HG02763 (cell line): ENCODE measurements around the gene NYNRIN.

Experiments
- ATAC-seq: cut with Tn5 transposase; IDR thresholded peaks from one replicate; pipeline ENCODE4 v1.9.1; 2021; ENCODE audit warnings: mild to moderate bottlenecking, moderate library complexity; ENCODE audit not compliant: unreplicated experiment

The NYNRIN gene

DNA sequence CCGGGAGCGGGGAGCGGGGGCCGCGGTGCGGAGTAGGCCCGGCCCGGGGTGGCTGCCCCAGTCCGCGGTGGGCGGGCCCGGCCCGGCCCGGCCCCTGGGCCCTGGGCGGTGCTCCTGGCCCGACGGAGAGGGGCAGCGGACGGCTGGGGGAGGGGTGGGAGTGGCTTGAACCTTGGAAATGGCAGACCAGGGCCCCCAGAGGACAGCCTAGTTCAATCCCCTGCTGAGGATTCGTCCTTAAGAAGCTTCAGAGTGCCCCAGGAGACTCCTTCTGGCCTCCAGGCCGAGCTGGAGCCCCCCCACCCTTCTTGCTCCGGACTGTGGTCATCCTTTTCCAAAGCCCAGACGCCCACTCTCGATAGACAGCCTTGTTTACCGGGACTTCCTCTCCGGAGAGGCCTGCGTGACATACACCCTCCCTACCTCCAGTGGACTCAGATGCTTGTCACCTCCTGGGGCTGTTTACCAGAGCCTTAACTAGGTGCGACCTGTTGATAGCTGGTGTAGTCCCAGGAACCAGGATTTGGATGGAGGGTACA is 31.4 kb downstream of the NYNRIN start:
- ATAC-seq = peak; percentile 59

DNA sequence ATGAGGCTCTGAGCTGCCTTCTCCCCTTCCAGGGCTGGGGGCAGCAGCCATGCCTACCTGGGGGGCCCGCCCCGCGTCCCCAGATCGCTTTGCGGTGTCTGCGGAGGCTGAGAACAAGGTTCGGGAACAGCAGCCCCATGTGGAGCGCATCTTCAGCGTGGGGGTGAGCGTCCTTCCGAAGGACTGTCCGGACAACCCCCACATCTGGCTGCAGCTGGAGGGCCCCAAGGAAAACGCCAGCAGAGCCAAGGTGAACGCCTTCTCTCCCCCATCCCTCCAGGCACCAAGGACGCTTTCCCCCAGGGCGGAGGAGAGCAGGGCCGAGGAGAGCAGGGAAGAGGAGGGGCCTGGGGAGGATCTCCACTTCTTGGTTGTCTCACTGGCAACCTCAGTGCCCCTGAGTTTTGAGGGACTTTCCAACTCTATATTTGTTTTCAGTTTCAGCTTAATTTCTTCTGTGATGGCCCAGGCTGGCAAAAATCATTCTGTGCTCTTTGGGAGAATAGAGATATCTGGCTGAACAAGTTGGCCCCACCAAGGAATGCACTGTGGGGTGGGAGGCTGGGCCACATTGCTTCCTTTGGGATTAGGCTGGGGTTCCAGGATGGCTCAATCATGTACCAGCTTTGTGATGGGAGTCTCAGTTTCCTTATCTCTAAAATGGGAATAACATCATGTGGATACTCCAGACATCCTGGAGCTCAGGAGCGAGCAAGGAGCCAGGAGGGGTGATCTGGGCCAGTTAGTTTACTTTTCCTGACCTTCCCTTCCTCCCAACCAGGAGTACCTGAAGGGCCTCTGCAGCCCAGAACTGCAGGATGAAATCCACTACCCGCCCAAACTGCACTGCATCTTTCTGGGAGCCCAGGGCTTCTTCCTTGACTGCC is 32.1 kb downstream of the NYNRIN start:
- peak; percentile 39 for ATAC-seq

DNA sequence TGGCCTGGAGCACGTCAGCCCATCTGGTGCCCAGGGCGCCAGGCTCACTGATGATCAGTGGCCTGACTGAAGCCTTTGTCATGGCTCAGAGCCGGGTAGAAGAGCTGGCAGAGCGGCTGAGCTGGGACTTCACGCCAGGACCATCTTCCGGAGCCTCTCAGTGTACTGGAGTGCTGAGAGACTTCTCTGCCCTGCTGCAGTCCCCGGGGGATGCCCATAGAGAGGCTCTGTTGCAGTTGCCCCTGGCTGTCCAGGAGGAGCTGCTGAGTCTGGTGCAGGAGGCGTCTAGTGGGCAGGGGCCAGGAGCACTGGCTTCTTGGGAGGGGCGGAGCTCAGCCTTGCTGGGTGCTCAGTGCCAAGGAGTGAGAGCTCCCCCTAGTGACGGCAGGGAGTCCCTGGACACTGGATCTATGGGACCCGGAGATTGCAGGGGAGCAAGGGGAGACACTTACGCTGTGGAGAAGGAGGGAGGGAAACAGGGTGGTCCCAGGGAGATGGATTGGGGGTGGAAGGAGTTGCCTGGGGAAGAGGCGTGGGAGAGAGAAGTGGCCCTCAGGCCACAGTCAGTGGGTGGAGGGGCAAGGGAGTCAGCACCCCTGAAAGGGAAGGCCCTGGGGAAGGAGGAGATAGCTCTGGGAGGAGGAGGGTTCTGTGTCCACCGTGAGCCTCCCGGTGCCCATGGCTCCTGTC is 32.9 kb downstream of the NYNRIN start:
- peak; percentile 51 for ATAC-seq

DNA sequence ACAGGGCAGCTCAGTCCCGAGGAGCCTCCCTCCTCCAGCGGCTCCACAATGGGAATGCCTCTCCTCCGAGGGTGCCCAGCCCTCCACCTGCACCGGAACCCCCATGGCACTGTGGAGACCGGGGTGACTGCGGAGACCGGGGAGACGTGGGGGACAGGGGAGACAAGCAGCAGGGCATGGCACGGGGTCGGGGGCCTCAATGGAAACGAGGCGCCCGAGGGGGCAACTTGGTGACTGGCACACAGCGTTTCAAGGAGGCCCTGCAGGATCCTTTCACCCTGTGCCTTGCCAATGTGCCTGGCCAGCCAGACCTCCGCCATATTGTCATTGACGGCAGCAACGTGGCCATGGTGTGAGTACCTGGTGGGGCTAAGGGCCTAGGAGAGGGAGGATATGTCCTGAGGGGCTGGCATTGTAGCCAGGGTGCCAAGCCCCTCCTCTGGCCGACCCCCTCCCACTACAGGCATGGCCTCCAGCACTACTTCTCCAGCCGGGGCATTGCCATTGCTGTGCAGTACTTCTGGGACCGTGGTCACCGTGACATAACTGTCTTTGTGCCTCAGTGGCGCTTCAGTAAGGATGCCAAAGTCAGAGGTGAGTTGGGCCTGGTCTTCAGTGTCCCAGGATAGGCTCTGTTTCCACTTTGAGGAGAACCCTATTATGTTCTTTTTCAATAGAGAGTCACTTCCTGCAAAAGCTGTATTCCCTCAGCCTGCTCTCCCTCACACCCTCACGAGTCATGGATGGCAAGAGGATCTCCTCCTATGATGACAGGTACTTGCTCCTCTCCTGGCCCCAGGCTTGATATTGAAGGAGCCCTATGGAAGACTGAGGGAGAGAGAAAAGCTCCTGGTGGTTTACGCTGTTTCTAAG is 33.7 kb downstream of the NYNRIN start:
- no peak for ATAC-seq

DNA sequence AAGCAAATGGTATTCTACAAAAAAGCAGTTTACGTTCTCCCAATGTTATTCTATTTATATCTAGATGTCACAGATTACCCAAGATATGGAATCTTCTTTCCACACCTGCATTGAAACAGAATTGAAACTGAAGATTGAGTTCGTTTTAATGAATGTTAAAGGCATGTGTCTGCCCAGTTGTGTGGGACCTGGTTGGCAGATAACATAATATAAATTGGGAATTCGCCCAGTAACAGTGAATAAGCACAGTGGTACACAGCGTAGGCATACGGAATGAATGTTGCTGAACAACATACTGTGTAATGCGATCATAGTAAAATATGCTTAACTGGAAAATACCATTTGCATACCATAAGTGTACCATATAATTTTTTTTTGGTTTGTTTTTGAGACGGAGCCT is 35.2 kb downstream of the NYNRIN start:
- ATAC-seq = no peak

DNA sequence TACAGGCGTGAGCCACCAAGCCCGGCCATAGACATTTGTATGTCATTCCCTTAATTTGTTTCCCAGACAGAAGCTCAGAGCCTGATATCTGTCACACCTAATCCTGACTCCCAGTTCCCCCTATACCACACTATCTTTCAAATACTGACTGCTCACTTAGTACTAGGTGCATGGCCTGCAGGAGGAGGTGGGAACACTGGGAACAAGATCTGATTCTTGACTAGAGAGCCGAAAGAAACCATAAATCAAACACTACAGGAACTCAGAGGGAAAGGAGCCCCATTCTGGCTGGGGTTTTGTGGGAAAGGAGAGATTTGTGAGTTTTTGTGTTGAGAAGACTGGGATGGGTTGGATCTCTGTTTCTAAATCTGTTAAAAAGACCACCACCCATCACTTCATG is 35.9 kb downstream of the NYNRIN start:
- ATAC-seq = no peak

DNA sequence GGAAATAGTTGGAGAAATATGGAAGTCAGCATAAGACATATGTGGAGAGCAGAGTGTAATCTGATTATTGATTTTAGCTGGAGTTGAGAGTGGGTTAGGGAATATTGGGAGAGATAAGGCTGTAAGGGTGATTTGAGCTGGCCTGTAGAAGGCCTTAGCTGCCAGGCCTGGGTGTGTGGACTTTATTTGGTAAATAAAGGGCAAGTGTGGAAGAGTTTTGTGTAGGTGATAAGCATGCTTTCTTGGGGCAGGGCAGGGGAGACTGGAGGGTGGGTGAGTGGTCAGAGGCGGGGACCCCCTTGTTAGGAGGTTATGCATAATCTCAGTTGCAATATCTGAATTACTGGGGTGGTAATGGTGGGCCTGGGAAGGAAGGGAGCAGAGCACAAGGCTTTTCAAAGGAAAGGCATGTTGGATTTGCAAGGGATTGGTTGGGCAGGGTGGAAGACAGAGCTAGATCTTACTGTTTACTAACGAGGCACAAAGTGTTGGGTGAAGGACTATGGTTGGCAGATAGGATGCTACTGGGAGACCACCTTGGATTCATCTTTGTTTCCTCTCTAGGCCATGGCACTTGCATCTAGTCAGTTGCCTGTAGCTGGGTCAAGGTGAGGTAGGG is 36.5 kb downstream of the NYNRIN start:
- no peak for ATAC-seq

DNA sequence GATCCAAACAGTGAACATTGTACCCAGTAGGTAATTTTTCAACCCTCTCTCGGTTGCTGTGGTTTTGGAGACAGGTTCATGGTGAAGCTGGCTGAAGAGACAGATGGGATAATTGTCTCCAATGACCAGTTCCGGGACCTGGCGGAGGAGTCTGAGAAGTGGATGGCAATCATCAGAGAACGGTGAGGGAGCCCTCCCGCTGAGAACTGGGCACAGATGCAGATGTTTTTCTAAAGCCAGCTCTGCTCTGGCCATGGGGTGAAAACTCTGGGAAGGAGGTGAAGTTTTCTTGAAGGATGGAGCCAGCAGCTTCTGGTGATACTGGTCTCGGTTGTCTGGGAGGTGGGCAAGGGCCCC is 37.2 kb downstream of the NYNRIN start:
- no peak for ATAC-seq

DNA sequence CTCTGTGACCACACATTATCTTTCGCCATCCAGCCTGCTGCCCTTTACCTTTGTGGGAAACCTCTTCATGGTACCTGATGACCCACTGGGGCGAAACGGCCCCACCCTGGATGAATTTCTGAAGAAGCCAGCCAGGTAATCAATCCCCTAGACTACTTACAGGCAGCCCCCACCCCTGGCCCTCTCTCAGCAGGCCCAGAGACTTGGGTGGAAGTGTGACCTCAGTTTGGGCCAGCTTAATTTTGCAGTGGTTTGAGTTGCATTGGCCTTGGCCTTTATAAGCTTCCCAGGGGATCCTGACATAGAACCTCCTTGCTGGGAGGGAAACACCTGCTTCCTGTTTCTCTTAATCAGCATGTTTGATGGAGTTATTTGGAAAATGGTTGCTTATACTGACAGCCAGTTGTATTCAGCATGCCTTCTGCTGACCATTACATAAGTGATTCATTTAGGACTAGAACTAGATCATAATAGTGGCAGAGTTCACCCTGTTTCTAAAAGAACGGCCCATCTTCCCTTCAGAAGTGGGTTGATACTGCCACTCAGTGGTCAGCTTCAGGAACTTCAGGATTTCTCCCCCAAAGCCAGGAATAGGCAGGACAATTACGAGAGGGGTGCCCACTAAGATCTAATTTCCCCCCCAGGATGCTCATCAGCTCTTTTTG is 37.7 kb downstream of the NYNRIN start:
- ATAC-seq = no peak

DNA sequence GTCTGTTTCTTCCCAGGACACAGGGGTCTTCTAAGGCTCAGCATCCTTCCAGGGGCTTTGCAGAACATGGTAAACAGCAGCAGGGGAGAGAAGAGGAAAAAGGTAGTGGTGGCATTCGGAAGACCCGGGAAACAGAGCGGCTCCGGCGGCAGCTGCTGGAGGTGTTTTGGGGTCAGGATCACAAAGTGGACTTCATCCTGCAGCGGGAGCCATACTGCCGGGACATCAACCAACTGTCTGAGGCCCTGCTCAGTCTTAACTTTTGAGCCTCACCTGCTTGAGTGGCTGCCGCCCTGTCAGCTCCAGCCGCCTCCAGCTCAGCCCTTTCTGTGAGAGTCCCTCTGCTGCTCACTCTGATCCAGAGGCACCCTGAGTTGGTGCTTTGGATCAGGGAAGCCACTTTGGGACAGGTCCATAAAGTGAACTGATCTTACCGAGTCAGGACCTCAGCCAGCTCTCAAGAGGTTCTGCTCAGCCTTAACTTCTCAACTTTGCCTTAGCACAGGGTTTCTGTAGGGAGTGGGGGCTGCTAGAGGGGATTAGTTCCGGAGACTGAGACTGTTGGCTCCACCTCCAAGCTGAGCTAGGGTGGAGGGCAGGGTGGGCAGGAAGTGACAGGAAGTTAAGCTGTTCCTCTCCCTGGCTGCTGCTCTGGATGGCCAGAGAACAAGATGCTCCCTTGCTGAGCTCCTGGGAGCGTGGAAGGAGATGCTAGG is 38.4 kb downstream of the NYNRIN start:
- ATAC-seq = no peak

DNA sequence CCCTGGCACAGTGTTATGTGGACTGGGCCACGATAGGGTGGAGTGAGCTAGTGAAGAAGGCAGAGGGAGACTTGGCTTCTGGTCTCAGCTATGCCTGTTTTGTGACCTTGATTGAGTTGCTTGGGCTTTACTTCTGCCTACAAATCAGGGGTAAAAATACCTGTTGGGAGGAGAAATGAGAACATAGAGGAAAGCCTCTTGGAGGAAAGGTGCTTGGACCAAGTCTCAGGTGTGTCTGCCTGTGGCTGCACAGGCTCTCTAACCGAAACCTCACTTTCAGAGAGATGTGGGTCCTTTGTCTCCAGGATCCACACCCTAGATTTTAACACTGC is 38.9 kb downstream of the NYNRIN start:
- ATAC-seq = no peak

DNA sequence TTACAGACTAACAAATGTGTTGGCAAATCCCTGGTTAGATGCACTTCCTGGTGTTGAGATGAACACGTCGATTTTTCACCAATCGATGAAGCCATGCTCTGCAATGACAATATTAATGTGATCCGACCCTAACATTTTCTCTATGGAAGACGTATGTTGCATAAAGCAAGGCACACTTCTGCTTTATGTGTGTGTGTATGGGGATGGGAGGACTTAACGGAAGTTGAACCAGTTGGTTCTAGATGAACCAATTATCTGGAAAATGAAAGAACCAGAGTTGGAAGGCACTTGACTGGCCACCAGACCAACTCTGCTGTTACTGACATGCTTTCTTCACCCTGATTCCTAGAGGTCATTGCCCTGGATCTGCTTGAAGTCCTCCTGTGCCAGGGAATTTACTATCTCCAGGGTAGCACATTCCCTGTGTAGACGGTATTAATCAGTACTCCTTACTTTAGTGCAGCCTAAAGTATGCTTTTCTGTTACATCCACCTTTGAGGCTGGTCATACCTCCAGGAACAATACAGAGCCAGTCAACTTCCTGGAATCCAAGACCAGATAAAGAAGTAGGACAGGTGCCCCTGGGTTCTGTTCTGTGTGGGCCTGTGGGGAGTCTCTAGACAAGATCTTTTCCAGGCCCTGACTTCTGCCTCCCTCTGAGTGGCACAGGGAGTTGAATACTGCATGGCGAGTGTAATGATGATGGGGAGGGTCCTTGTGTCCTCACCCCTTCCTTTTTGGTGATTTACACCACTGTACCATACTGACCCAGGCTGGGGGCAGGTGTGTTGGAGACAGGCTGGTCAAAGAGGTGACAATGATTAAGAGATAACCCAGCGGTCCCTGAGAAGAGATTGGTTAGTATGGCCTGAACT is 39.7 kb downstream of the NYNRIN start:
- ATAC-seq = no peak

DNA sequence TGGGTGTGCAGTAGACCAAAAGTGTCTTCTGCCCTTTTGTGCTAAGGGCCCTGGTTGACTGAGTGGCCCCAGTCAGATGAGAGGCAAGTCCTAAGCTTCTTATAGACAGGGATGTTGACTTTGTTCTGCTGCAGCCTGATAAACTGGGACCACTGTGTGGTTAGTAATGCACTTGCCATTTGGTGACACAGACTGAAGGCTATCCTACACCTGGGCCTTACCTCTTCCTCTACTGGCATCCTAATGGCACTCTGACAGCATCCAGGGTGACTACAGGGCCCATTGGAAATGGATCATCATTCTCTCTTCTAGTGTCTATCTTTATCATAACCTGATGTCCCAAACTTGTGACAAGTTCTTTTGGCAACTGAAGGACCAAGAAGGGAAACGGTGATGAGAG is 40.5 kb downstream of the NYNRIN start:
- no peak for ATAC-seq

DNA sequence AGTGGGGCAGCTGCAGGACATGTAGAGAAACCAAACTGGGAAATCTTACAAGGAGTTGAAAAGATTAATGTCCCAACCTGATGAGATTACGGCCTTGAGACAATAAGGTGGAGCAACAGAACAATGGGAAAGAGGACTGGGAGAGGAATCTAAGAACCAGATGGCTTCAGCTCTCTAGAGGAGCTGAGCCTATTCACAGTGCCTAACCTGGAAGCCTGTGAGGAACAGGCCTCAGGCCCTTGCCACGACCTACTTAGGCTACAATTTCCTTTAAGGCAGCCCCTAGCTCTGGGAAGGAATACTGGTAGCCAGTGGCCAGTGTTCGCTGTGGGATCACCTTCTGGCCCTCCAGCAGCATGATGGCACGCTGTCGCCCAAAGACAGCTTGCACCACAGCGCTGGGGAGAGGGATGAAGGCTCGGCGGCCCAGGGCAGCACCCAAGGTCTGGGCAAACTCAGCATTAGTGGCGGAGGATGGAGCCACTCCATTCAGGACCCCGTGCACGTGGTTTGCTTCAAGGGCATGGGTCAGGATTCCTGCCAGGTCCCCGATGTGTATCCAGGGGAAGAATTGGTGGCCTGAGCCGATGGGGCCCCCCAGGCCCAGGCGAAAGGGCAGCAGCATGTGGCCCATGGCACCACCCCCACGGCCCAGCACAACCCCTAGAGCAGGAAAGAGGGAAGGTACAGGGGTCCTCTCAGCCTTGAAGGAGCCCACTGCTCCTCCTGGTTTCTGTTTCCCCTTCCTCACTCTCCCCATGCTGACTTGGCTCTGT is 41.2 kb downstream of the NYNRIN start:
- ATAC-seq = no peak

DNA sequence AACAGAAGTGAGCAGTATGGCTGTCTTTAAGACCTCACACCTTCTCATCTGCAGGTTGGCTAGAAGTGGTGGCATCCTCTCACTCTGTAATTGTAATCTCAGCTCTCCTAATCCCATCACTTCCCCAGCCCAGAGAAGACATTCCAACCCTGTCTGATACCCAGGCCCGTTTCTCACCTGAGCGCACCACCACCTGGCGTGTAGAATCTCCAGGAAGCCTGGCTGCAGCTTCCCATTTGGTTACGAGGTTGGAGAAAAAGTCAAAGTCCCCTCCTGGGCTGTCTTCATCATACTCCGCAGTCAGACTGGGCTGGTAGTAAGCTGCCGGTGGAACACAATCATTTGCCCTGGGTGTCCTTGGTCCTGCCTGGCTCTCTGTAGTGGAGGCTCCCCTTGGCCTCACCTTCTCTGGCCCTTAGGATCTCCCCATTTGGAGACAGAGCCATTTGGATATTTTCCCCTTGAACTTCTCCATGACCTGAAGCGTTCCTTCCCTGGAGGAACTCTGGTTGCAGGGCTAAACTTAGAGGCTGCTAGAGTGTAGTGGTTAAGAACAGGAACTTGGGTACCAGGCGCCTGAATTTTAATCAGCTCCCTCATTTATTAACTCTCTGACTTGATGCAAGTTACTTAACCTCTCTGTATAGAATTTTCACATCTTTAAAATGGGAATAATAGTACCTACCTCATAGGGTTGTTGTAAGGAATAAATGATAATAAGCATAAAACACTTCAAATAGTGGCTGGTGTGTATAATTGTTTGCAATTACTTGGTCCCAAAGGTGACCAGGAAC is 42.0 kb downstream of the NYNRIN start:
- no peak for ATAC-seq

DNA sequence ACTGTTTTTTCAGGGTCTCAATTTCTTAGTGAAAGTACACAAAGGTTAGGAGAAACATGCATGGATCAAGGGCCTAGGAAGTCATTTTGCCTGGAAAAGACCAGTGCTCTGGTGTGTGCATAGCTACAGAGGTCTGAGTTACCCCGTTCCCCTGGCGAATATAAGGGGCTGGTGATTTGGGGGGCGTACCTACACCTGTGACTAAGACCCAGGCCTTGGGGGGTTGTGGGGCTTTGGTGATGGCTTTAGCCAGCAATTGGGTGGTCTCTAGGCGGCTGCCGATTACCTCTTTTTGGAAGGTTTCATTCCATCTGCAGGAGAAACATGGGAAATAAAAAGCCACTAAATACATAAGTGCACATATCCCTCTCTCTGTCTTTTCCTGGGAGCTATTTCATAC is 42.7 kb downstream of the NYNRIN start:
- no peak for ATAC-seq

DNA sequence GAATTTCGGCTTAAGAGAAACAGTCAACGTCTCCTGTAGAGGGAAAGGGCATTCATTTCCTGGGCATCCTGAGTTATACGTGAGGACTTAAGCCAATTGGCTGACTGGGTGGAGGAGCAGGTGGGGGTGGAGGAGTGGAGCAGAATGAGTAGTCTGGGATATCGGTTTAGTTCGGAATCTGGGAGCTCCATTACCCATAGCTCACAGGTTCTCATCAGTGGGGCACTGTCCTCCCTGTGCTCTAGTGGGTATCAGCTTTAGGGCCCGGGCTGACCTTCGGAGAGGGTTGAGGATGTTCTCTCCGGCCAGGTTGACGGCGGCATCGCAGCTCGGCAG is 43.1 kb downstream of the NYNRIN start:
- ATAC-seq = peak; percentile 0
